GM19397 (cell line): Measurements from ENCODE around the gene TAS2R30.

Experiments
- ATAC-seq: cut with Tn5 transposase; IDR thresholded peaks from one replicate; pipeline ENCODE4 v1.9.1; 2021; ENCODE audit warnings: mild to moderate bottlenecking, moderate library complexity; ENCODE audit not compliant: unreplicated experiment

Gene TAS2R30, protein sequence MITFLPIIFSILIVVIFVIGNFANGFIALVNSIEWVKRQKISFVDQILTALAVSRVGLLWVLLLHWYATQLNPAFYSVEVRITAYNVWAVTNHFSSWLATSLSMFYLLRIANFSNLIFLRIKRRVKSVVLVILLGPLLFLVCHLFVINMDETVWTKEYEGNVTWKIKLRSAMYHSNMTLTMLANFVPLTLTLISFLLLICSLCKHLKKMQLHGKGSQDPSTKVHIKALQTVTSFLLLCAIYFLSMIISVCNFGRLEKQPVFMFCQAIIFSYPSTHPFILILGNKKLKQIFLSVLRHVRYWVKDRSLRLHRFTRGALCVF

DNA sequence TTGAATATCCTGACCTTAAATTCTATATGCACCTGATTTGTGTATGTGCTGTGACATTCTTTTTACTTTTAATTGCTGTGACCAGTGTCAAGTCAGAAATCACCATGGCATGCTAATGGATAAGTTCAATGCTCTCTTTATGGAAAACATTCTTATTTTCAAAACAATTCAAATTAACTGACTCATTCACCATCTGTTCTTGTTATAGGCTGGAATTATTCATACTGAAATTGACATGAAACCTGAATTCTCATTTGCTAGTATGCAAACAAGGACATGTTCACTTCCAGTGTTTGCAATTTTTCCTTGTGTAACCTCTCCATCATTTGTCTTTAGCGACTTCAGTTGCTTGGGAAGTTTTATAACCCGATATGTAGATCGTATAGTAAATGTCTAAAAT, at the start of gene TAS2R30:
TAS2R30 (minus strand) TSS at position 340 of the 400 bp plus-strand sequence. CDS start 400 bp downstream, outside the sequence.
- ATAC-seq, result no peak

DNA sequence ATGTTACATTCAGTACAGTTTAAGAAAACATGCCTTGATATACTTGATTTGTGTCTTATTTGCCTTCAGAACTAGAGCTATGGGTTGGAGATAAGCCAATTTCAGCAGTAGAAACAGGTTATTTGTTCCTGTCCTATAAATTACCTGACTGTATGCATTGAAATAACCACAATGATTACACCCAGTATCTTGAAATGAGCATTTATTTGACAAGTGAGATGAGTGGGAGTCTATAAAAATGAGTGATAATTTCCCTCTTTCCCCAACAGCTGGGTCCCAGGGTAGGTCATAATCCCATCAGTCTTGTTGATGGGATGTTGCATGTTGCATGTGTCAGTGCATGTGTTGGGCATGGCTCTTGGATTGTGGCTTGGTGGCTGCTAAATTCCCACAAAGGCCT, 48.6 kb upstream of the TAS2R30 start:
- ATAC-seq, result no peak

DNA sequence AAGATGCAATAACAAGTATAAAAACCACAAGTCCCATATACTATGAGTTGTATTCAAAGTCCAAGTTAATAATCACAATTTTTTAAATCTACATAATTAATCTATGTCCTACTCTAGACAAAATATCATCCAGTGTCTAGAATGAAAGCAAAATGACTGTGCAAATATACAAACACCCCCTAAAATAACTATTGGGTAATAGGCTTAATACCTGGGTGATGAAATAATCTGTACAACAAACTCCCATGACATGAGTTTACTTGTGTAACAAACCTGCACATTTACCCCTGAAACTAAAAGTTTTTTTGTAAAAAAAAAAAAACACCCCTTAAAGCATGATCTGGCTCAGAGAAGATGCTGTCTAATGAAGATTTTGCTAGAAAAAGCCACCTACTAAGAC, 48.1 kb upstream of the TAS2R30 start:
- ATAC-seq, result no peak

DNA sequence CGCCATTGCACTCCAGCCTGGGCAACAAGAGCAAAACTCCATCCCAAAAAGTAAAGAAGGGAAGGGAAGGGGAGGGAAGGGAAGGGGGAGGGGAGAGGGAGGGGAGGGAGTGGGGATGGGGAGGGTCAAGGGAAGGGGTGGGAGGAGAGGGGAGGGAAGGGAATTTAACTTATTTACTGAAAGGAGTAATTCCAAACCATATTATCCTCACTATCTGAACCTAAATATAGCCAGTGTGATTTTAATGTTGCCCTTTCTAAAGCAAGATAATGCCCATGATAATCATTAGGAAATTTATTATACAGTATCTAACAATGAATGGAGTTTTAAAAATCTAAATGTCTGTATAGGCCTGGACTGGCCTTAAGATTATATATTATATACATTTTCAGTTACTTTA, 43.8 kb upstream of the TAS2R30 start:
- no peak for ATAC-seq

DNA sequence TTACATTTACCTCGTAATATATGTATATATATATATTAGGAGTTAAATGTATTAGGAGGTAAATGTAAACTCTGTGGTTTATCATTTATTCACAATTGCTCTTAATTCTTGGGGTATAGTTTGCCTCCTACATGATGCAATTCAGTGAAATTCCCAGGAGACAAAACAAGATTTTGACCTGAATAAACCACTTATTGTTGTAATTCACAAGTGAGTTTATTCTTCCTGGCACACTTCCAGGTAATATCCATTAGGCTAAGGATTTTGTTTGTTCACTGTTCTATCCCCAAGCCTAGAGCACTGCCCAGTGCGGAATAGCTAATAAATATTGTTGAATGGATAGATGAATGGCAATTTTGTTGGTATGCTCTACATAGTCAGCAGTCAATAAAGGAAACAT, 39.6 kb upstream of the TAS2R30 start:
- ATAC-seq, result no peak

DNA sequence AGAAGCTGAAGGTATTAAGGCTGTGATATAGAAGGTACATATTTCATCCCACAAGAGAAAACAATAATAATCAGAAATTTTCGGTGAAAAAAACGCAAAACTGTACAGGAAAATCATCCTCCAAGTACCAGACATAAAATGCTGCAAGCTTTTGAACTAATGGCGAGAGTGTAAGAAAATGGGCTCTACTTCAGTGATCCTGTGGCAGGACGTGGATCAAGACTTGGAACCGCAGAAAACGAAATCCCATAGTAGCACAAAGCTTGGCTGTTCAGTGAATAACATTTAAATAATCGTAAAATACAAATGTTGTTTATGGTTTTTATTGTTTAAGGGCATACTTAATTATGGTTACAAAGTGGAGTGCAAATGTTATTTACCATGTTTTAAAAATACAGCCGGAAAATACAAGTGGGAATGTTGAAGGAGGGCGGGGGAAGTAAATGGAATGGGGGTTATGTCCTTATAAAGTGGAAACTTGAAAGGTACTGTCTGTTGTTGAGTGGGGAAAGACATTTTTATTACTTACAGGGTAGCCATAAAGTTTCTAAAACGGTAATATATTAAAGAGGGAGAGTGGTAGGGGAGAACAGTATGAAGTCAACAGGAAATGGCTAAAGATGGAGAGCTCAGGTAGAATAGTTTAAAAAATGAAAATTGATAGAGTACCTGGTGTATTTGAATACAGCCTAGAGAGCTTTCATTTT, 37.7 kb upstream of the TAS2R30 start:
- ATAC-seq, result no peak

DNA sequence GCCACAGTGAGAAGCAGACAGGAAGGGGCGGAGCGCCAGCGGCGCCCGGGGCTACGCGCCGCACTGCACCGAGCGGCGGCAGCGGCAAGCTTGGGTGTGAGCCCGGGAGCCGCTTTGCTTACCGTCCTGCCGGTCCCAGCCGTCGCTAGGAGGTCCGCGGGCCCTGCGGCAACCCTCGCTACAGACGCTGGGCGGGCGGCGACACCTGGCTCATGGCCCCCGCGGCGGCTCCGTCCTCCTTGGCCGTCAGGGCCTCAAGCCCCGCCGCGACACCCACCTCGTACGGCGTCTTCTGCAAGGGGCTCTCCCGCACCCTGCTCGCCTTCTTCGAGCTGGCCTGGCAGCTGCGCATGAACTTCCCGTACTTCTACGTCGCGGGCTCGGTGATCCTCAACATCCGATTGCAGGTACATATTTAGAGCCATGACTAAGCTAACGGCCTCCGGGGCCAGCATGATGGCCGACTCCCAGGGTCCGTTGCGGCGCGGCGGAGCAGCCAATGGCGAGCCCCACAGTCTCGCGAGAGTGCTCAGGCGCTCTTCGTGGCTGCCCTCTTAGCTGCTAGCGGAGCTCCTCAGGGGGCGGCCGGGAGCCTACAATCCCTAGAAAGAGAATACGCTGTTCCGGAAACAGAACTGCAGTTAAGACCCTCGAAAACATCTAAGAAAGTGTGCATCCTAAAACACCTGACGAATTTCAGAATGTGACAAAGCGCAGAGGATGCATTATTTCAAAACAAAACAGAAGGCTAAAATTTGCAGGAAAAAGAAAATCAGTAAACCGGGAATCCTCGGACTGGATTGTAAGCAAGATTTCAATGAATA, 36.9 kb upstream of the TAS2R30 start, which contains the start of gene SMIM10L1:
SMIM10L1 (plus strand) TSS at position 50 of the 824 bp plus-strand sequence; CDS start at position 213, 163 bp downstream.
- peak; percentile 98 for ATAC-seq

DNA sequence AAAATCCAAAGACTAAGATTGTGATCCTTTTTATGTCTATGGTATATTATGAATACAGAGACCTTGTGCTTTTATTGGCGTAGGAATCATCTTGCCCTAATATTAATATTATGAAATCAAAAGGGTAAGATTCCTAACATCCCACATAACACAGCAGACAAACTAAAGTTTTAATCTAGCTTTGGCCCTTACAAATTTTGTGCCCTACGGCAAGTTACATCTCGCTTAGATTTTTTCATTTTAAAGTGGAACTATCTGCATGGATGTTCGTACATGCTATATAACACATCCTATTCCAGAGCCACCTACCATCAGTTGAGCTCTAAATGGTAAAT, 36.3 kb upstream of the TAS2R30 start:
- no peak for ATAC-seq

DNA sequence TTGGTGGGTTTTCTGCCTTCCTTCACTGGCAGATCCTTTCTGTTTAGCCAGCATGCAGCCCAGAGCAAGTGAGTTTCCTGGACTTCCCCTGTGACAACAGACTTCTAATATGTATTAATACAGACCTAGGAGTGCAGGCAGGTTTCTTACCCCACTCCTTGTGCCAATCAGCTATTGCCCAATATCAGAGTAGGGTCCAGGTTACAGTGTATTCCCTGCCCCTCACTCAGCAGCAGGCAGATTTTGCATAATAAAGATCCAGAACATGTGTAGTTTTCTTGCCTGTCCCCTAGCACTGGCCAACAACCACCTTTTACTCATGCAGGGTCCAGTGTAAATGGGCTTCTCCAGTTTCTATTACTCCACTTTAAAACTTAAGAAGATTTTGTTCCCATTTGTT, 31.9 kb upstream of the TAS2R30 start:
- no peak for ATAC-seq

DNA sequence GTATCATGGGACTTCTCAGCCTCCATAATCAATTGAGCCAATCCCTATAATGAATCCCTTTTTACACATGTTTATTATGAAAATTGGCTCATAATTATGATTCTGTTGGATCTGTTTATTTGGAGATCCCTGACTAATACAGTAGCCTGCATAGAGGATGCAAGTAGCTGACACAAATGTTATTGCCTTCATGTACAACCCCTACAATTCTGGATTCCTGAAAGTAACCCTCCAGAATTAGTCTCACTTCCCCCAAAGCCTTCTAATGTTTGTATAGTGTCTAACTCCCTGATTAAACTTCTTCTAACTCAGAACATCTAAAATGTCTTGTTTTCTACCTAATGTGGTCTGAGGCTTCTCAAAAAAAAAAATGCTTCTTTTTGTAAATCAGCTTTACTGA, 29.9 kb upstream of the TAS2R30 start:
- no peak for ATAC-seq

DNA sequence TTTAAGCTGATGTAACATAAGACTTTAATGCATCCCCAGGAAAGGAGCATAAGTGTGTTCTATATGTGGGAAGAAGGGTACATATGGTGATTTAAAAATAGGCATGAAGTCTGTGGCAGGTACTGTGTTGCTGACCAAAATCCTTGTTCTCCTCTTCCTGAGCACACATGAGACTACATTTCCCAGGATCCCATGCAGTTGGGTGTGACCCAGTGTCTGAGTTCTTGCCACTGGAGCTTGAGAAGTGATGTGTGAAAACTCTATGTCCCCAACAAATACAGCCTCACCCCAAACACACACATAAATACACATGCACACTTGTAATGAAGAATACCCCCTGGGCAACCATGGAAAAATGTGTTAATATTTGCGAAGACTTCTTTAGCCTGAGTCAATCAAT, 28.1 kb upstream of the TAS2R30 start:
- ATAC-seq, result no peak

DNA sequence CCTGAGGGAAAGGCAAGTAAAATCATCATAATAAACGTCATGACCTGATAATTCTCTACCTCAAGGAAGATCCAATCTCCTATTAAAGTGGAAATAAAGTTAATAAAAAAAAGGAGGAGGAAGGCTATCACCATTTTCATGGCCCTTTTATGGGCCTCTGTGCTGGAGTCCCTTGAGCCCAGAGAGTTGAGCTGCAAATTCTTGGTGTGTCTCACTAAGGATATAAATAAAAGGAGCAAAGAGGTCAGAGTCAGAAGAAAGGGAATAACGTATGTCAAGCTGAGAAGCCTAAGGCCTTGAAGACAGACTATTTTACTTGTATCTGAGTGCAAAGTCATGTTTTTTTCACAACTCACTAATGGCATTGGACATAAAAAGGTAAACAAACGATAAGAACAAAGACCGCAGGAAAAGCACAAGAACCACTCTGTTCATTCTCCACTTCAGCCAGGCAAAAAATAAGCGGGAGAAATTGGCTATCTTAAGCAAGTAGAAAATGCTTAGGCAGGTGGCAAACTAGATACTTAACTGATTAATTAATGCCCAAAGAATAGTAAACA, 24.5 kb upstream of the TAS2R30 start:
- no peak for ATAC-seq

DNA sequence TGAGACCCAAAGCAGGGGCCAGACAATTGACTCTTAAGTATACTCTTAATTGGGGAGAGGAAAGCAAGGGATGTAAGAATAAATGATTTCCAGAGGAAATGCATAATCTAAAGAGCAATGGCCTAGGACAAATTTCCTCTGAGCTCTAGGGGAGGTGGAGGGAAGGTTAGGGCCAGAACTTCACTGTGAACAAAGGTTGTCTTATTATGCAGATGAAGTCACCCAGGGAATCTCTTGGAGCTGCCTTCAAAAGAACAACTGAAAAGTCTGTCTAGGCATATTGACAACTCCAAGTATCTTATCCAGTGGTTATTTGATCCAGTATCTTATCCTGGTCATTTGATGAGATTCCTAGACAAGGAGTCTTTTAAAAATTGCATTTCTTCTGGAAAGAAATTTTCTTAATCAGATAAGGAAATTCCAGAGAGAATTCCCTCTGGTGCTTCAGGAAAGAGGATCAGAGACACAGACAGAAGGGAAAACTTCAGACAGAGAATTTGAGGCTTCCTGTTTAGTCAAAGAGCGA, 20.0 kb upstream of the TAS2R30 start:
- no peak for ATAC-seq

DNA sequence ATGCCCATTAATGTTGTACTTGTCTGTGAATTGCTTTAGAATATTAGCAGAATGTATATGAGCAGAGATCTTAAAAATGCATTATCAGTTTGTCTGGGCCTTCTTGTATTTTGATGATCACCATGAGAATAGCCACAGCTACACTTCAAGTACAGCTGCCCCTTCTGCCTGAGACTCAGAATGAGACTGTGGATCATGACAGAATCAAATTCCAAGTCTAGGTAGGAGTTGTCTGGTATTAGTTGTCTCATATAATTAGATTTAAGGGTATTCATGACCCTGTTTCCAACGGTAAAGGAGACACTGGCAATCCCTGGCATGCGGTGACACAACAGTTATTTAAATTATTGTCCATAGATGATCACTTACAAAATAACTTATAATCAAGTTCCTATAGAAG, 18.3 kb upstream of the TAS2R30 start:
- ATAC-seq, result no peak

DNA sequence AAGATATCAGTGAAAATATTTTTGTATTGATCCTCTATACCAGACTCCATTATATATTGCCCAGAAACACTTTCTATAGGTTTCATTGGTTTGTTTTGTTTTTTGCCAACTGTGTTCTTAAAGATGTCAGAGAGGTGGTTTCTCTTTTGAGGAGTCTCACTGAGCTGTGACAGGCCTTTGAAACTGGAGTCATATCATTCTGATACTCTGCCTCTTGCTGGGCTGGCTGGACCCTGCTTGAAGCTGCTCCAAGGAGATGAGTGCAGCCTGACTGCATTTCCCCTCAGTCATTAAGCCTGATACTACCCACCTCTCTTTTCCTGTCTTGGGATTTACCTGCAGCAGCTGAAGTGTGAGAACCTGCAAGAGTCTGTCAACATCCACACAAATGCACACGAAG, 16.4 kb upstream of the TAS2R30 start:
- ATAC-seq, result no peak

DNA sequence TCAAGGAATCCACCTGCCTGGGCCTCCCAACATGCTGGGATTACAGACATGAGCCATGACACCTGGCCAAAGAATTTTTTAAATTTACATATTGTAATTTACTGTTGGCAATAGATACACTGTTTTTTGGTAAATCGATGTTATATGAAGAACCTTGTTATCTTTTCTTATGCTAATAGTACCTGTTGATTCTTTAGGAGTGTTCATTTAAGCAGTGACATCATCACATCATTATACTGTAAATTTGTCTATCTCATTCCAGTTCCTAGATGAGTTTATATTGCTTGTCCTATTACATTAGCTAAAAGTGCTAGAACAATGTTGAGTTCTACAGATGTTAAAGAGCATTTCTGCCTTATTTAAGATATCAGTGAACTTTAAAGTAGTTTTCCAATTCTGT, 13.0 kb upstream of the TAS2R30 start:
- ATAC-seq, result no peak

DNA sequence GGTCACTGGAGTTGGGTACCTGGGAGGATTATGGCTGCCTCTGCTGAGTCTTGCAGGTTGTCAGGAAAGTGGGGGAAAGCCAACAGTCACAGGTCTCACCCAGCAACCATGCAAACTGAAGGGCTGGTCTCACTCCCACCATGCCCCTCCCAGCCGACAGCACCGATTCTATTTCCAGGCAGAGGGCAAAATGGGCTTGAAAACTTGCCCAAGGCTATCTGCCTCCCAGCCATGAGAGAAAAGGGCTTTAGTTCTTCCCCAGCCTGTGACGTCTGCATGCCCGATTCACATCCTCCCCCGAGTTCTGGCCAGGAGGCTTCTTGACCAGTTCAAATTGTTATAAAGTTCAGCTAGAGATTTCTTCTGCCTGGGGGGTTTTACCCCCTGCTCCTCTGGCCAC, 9.9 kb upstream of the TAS2R30 start:
- no peak for ATAC-seq

DNA sequence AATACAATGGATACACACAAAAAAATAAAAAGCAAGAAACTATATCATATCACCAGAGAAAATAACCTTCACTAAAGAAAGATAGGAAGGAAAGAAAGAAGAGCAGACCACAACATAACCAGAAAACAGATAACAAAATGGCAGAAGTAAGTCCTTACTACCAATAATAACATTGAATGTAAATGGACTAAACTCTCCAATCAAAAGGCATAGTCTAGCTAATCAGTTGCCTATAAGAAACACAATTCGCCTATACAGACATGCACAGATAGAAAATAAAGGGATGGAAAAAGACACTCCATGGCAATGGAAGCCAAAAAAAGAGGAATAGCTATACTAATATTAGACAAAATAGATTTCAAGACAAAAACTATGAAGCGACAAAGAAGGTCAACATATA, 8.9 kb upstream of the TAS2R30 start:
- ATAC-seq, result no peak

DNA sequence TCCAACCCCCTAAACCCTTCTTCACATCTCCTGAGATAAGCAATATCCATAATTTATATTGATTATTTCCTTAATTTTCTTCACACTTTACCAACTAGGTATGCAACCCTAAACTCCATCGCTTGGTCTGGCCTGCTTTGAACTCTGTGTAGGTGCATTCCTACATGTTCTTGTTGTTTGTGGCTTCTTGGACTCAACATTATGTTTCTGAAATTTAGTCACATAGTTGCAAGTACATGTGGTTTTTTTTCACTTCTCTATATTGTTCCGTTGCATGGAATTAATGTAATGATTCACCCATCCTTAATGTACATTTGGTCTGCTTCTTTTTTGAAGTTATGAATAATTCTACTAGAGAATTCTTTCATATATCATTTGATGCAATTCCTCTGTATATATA, 1.6 kb upstream of the TAS2R30 start:
- ATAC-seq, result no peak

DNA sequence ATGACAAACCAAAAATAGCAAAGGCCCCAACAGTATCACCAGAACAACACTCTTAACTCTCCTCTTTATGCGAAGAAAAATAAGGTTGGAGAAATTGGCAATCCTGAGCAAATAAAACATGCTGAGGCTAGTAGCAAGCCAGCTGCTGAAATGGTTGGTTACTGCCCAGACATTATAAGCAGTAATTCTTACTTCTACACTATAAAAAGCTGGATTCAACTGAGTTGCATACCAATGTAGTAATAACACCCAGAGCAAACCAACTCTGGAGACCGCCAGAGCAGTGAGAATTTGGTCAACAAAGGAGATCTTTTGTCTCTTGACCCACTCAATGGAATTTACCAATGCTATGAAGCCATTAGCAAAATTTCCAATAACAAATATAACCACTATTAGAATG, 628 bp downstream of the TAS2R30 start:
- ATAC-seq, result no peak

DNA sequence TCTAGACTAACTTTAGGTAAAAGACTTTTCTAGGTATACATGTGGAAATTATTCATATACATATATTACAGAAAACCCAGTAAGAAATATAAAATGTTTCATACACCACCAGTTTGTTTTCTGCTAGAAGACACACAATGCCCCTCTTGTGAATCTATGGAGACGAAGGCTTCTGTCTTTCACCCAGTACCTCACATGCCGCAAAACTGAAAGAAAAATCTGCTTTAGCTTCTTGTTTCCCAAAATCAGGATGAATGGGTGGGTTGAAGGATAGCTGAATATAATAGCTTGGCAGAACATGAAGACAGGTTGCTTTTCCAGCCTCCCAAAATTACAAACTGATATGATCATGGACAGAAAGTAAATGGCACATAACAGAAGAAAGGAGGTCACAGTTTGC, 1.3 kb downstream of the TAS2R30 start:
- ATAC-seq, result no peak
